ENCODE results near the gene WDFY2.
A peak's percentile ranks its signal among the peaks of the same experiment; 100 is the strongest.

The WDFY2 gene

DNA sequence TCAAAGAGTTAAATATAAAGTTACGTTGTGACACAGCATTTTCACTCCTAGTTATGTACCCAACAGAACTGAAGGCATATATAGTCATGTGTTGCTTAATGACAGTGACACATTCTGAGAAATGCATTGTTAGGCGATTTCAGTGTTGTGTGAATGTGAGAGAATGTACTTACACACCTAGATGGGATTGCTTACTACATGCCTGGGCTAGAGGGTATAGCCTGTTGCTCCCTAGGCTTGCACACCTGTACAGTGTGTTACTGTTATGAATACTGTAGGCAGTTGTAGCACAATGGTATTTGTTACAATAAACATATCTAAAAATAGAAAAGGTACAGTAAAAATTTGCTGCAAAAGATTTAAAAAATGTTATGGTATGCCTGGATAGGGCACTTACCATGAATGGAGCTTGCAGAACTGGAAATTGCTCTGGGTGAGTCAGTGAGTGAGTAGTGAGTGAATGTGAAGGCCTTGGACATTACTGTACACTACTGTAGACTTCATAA lies 130.5 kb downstream of the WDFY2 start:
- no peak for DNase-seq

- peak in 2 of 3 experiments; percentile 13 to 15 for DNase-seq
Observed at GRCh38 chr13:51715613-51716012, 131.4 kb downstream of the WDFY2 start.

- peak in 1 of 3 experiments; percentile 16 for DNase-seq
Observed at GRCh38 chr13:51717786-51718398, 133.6 kb downstream of the WDFY2 start.

- DNase-seq = no peak
Observed at GRCh38 chr13:51719394-51719793, 135.1 kb downstream of the WDFY2 start.

- no peak for DNase-seq
Observed at GRCh38 chr13:51721496-51721895, 137.2 kb downstream of the WDFY2 start.

GRCh38 chr13:51723529-51723928 lies 139.3 kb downstream of the WDFY2 start:
- DNase-seq = no peak

GRCh38 chr13:51724721-51725120 lies 140.5 kb downstream of the WDFY2 start:
- DNase-seq = no peak

DNA sequence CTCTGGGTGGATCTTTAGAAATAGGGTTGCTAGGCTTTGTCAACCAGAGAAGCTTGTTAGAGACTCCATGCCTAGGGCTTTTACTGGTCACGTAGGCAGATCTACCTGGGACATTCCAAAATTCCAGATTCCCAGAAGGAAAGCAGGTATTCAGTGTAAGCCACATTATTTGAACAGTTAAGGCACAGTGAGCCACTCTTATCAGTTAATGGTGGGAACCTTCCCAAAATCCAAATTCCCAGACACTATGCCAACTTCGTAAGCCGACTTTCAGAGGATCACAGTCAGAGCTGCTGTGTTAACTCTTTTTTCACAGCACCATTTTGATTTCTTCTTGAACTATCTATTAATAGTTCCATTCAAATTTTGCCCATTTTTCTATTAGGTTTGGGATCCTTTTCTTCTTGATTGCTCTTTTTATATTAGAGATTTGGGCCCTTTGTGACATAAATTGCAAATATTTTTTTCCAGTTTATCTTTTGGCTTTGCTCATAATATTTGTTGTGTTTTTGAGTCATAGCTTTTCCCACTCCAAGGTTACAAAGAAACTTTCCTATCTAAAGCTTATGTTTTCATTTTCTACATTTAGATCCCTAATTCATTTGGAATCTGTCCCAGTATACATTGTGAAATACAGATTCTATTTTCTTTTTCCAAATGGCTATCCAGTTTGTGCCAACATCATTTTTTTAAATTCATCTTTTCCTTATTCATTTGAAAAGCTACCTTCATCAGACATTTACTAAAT lies 142.4 kb downstream of the WDFY2 start:
- no peak for DNase-seq

DNA sequence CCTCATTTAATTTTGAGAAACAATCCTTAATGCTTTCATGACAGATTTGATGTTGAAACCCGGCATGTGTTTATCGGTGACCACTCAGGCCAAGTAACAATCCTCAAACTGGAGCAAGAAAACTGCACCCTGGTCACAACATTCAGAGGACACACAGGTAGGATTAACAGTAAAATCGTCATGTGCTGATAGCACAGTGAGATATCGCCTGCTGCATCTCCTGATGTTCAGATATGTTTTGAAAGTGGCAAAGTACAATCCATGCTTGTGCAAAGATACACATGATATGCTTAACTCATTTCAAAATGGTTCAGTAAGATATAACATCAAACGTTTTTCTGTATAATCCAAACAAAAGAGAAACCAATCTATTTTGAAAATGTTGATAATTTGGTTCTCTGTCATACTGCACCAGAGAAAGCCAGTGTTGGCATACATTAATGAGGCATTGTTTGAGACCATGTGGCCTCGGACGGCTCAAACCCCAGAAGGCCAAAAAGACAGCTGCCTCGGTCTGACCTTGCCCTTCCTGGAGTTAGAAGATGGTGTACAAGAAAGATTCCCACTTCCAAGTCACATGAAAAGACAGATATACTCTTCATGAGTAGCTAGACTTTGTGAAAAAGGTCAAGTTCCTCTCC lies 143.5 kb downstream of the WDFY2 start:
- DNase-seq = no peak

GRCh38 chr13:51728275-51728673 lies 144.0 kb downstream of the WDFY2 start:
- DNase-seq = no peak

GRCh38 chr13:51728972-51729371 lies 144.7 kb downstream of the WDFY2 start:
- DNase-seq = no peak

- DNase-seq = no peak
Observed at GRCh38 chr13:51729866-51730553, 145.7 kb downstream of the WDFY2 start.

DNA sequence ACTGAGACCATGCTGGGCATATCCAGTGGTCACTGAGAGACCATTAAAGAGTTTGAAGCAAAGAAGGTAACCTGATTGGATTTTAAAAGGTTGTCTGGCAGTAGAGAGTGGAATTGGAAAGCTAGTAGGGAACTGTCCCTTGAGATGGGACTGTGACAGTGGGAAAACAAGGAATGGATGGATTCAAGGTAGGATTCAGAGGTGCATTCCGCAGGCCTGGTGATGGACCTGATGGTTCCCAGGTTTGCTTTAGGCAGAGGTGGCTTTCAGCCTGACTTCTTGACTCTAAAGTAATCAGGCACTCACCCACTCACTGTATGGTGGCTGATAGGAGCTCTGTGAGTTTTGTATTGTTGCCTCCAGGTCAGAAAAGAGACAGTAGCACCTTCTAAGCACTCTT lies 146.7 kb downstream of the WDFY2 start:
- DNase-seq = no peak

DNA sequence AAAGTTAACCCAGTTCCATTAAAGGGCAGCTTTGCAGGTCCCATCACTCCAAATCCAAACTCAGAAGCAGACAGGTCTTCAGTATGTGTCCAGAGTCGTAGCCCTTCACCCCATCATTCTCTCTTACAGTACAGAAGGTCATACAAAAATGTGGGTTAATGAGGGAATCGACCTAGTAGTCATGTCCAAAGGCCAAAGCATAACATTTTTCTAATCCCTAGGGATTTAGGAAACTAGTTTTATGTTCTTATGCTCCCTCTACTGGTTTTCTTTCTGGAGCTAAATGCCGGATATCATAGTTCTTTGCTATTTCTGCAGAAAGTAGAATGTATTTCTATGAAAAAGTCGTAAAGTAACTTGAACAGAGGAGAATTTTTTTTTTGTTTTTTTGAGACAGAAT lies 147.5 kb downstream of the WDFY2 start:
- DNase-seq = peak in 1 of 3 experiments; percentile 17

- peak in 2 of 3 experiments; percentile 21 to 30 for DNase-seq
Observed at GRCh38 chr13:51733374-51734298, 149.4 kb downstream of the WDFY2 start.

- DNase-seq = no peak
Observed at GRCh38 chr13:51734786-51735185, 150.5 kb downstream of the WDFY2 start.

GRCh38 chr13:51737609-51738008 lies 153.3 kb downstream of the WDFY2 start:
- no peak for DNase-seq

DNA sequence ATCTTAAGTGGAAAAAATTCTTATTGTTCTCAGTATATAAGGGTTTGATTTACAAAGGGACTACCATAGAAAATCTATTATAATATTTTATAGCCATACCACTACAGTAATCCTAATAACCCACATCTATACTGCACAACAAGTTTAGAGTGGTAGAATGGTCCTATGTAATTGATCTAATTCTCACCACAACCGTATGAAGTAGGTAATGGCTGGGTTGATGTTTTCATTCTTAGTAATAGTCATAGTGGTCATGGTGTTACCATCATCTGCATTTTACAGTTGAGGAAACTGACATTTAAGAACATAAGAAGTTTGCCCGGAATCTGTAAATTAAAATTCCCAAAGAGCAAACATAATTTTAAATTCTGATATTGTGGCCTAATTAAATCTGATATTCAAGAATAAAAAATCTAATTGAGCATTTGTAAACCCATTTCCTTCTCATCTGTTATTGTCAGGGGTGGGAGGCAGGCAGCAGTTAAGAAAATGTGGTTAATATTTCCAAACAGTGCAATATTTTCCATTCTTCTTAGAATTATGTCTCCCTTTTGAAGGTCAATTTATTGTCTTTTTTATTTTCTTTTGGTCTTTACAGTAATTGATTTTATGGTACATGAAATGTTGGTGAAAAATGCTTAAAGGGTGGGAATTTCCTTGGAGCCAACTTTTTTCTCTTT lies 154.1 kb downstream of the WDFY2 start:
- no peak for DNase-seq

DNA sequence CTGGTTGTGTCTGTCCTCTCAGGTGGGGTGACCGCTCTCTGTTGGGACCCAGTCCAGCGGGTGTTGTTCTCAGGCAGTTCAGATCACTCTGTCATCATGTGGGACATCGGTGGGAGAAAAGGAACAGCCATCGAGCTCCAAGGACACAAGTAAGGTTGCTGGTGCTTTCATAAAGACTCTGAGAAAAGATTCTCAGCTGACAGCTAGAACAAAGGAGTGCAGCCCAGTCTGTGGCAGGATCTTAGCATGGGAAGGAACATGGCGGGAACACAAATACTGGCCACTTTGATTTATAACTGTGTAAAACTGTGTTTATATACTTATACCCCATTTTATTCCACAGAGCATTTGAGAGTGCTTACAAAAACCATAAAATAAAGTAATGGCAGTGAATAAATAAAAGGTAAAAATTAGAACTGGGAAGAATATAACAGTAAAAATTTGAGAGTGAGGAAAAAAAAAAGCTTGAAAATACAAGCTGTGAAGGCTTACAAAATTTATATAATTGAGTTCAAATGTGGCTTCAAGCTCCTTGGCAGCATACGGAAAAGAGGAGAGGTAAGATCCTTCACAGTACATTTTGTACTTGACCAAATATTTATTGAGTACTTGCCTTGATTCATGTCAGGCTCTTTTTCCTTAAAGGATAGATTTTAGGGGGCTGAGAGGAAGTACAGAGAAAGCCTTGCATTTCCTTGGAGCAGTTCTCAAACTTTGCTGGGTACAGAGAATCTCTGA lies 154.9 kb downstream of the WDFY2 start:
- no peak for DNase-seq

DNA sequence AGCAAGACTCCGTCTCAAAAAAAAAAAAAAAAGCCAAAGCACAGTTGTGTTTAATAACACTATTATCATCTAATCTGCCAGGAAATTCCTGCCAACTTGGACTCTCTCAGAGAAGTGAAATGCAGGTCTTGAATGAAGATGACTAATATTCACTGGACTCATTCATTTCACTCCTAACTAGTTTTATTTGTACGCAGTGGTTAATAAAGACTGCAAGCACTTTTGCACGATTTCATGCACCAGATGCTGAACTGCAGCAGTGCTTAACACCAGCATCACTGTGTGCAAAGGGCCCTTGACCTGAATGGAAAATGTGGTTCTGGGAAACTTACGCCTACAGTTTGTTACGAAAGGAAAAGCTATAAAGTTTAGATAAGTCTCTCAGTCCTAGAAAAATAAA lies 156.4 kb downstream of the WDFY2 start:
- no peak for DNase-seq

DNA sequence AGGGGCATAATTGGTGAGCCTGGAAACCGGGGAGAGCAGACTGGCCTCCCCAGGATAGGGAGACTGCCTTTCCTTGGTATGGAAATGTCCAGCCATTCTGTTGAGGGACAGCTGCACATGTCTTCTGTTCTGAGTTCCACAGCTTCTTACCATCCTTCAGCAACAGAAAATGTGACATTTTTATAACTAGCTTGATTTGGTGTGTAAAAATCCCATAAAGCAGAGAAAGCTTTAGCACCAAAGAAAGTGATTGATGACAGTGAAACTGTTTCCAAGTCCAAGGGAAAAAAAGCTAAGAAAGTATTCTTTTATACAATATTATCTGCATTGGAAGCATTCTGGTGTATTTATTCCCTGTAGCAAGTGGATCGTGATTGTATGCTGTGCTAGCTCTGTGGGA lies 157.8 kb downstream of the WDFY2 start:
- no peak for DNase-seq

Measured in NCI-H1417 (cell line).